Lower leg skin (tissue), 3 donors: ENCODE data around the gene DMRTA1.

Experiments
- CTCF ChIP-seq, 3 donors: fragments of 450-650 bp; IDR thresholded peaks; one replicate each; pipeline ENCODE4 v1.5.1; 2016; ENCODE audit warnings: antibody characterized with exemption in 3 of 3, mild to moderate bottlenecking in 3 of 3, moderate library complexity in 2 of 3
- POLR2A ChIP-seq, 2 donors: fragments of 450-650 bp; IDR thresholded peaks; one replicate each; pipeline ENCODE4 v1.6.1; 2016 to 2017; ENCODE audit warnings: antibody characterized with exemption in 2 of 2, mild to moderate bottlenecking in 1 of 2, moderate library complexity in 1 of 2

DNA sequence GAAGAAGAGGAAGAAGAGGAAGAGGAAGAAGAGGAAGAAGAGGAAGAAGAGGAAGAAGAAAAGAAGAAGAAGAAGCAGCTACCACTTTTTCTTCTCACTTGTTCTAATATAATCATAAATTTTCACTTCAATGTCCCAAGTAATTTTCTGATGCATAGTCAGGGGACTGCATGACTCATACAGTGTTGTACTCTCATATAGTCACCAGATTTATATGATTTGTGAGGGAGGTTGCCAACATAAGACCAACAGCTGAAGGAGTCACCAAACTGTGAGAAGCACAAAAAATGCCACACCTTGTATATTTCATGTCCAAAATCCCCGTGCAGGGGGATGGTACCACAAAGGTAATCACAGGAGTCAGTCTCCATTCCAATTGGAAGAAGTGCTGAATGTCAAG lies 32.7 kb upstream of the DMRTA1 start:
- TF ChIP-seq POLR2A (IDR thresholded peaks at IDR 0.05) (no peak), CTCF (IDR thresholded peaks at IDR 0.05) (no peak)
